Measurements from ENCODE around the gene STRN4. TPM values are rescaled to one million over a fixed set of nuclear protein-coding genes. Genes with fewer than 3 reads are reported as not detected.

Gene STRN4
- total RNA-seq, 1 experiment from 2014 or later = 162 TPM

GRCh38 chr19:46733690-46734292, 12.5 kb downstream of the STRN4 start:
- intact Hi-C loops (cut with micrococcal nuclease; ENCODE audit: unreplicated experiment) = no loop called here
- TF ChIP-seq CTCF (IDR thresholded peaks at IDR 0.05; ENCODE audit: insufficient read depth in 1 of 2, low read depth in 1 of 2, low read length in 1 of 2, severe bottlenecking in 1 of 2, unreplicated experiment in 1 of 2) = no peak
- no peaks in the 10 kb centered on the region for H3K27me3 ChIP-seq (replicated peaks; ENCODE audit: control insufficient read depth, insufficient read depth, low read length)
- H3K36me3 ChIP-seq (ENCODE audit: control insufficient read depth, insufficient read depth, low read length) = peaks cover 9% of the 10 kb centered on the region
- no peaks in the 10 kb centered on the region for H3K27me3 Mint-ChIP-seq (ENCODE audit: insufficient read depth, unreplicated experiment)
- BruUV-seq (replicated peaks) = TSS peak; percentile 4
- no peaks in the 10 kb centered on the region for H3K9me3 ChIP-seq
- no peak overlapping the region for H3K4me3 ChIP-seq (ENCODE audit: low read depth, low read length)
- H3K27ac Mint-ChIP-seq (ENCODE audit: unreplicated experiment) = peak overlapping the region; percentile 21
- no peaks in the 10 kb centered on the region for H3K9me3 Mint-ChIP-seq (ENCODE audit: unreplicated experiment)
- DNase-seq = no peak
- H3K4me1 ChIP-seq = no peaks in the 10 kb centered on the region
- peaks cover 86% of the 10 kb centered on the region for H3K36me3 Mint-ChIP-seq (ENCODE audit: insufficient read depth, unreplicated experiment)
- CTCF ChIA-PET = no interaction called here
- no peaks in the 10 kb centered on the region for H3K4me1 Mint-ChIP-seq (ENCODE audit: low read depth, unreplicated experiment)
- POLR2A ChIA-PET = no interaction called here
- no peak overlapping the region for H3K4me3 Mint-ChIP-seq (ENCODE audit: unreplicated experiment)

- H3K4me1 Mint-ChIP-seq (ENCODE audit: low read depth, unreplicated experiment) = no peaks in the 10 kb centered on the region
- intact Hi-C loops (cut with micrococcal nuclease; ENCODE audit: unreplicated experiment) = no loop called here
- H3K36me3 Mint-ChIP-seq (ENCODE audit: insufficient read depth, unreplicated experiment) = peaks cover 87% of the 10 kb centered on the region
- no peaks in the 10 kb centered on the region for H3K27me3 Mint-ChIP-seq (ENCODE audit: insufficient read depth, unreplicated experiment)
- BruUV-seq (replicated peaks) = no TSS peak
- TF ChIP-seq CTCF (IDR thresholded peaks at IDR 0.05; ENCODE audit: insufficient read depth in 1 of 2, low read depth in 1 of 2, low read length in 1 of 2, severe bottlenecking in 1 of 2, unreplicated experiment in 1 of 2) = no peak
- Histone ChIP-seq H3K36me3 (ENCODE audit: control insufficient read depth, insufficient read depth, low read length) (peaks cover 9% of the 10 kb centered on the region), H3K27me3 (replicated peaks; ENCODE audit: control insufficient read depth, insufficient read depth, low read length) (no peaks in the 10 kb centered on the region), H3K4me1 (no peaks in the 10 kb centered on the region), H3K4me3 (ENCODE audit: low read depth, low read length) (no peak overlapping the region), H3K9me3 (no peaks in the 10 kb centered on the region)
- no peak overlapping the region for H3K27ac Mint-ChIP-seq (ENCODE audit: unreplicated experiment)
- no peaks in the 10 kb centered on the region for H3K9me3 Mint-ChIP-seq (ENCODE audit: unreplicated experiment)
- DNase-seq = no peak
- H3K4me3 Mint-ChIP-seq (ENCODE audit: unreplicated experiment) = no peak overlapping the region
- ChIA-PET POLR2A (no interaction called here), CTCF (no interaction called here)
Measured at GRCh38 chr19:46732966-46733689, 13.1 kb downstream of the STRN4 start.

- no TSS peak for BruUV-seq (replicated peaks)
- H3K9me3 ChIP-seq = no peaks in the 10 kb centered on the region
- no peaks in the 10 kb centered on the region for H3K27me3 Mint-ChIP-seq (ENCODE audit: insufficient read depth, unreplicated experiment)
- H3K36me3 Mint-ChIP-seq (ENCODE audit: insufficient read depth, unreplicated experiment) = peaks cover 90% of the 10 kb centered on the region
- H3K4me1 Mint-ChIP-seq (ENCODE audit: low read depth, unreplicated experiment) = peaks cover 4% of the 10 kb centered on the region
- CTCF ChIA-PET = no interaction called here
- intact Hi-C loops (cut with micrococcal nuclease; ENCODE audit: unreplicated experiment) = no loop called here
- H3K9me3 Mint-ChIP-seq (ENCODE audit: unreplicated experiment) = no peaks in the 10 kb centered on the region
- peak in 1 of 2 experiments; percentile 32 for DNase-seq
- H3K4me3 Mint-ChIP-seq (ENCODE audit: unreplicated experiment) = no peak overlapping the region
- no peaks in the 10 kb centered on the region for H3K27me3 ChIP-seq (replicated peaks; ENCODE audit: control insufficient read depth, insufficient read depth, low read length)
- TF ChIP-seq CTCF (IDR thresholded peaks at IDR 0.05; ENCODE audit: insufficient read depth in 1 of 2, low read depth in 1 of 2, low read length in 1 of 2, severe bottlenecking in 1 of 2, unreplicated experiment in 1 of 2) = no peak
- POLR2A ChIA-PET = no interaction called here
- H3K4me3 ChIP-seq (ENCODE audit: low read depth, low read length) = no peak overlapping the region
- peaks cover 10% of the 10 kb centered on the region for H3K36me3 ChIP-seq (ENCODE audit: control insufficient read depth, insufficient read depth, low read length)
- H3K4me1 ChIP-seq = no peaks in the 10 kb centered on the region
- peak overlapping the region; percentile 21 for H3K27ac Mint-ChIP-seq (ENCODE audit: unreplicated experiment)
Measured at GRCh38 chr19:46732172-46732938, 13.9 kb downstream of the STRN4 start.

Measured in Caco-2 (cell line).